ENCODE results near the gene BOLA3. TPM values are rescaled to one million over a fixed set of nuclear protein-coding genes. Genes with fewer than 3 reads are reported as not detected.
"Not testable (repeated sequence)": the region's sequence is repeated elsewhere in the genome, so short reads cannot be mapped to it uniquely, and the experiment has no call there.

Gene BOLA3
- total RNA-seq, 1 donor from 2014 or later = 18.8 TPM

DNA sequence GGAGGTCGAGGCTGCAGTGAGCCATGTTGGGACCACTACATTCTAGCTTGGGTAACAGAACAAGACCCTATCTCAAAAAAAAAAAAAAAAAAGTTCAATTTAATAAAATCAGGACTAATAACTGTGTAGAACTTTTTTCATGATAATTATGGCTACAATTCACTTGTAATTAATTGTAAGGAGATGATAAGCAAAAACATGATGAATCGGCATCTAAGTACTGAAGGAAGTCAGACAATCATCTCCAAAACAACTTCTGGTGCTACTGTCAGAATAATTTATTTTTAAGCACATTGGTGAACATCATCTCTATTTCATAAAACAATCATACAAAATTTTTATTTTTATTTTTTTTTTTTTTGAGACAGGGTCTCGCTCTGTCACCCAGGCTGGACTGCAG, 41.0 kb upstream of the BOLA3 start:
- ChIA-PET CTCF (no interaction called here), POLR2A (interaction anchor here (4.7 to 7.1 kb wide), 2 partner anchors 10 kb away, joined by 21 to 113 read pairs; partner anchors contain the start of genes MOB1A and MTHFD2)
- Mint-ChIP-seq H3K27me3 (no peaks in the 10 kb centered on the region), H3K27ac (no peak overlapping the region), H3K9me3 (no peaks in the 10 kb centered on the region), H3K4me1 (peaks cover 36% of the 10 kb centered on the region), H3K4me3 (no peak overlapping the region), H3K36me3 (ENCODE audit: low read depth) (no peaks in the 10 kb centered on the region)
- TF ChIP-seq, protein P1, sequence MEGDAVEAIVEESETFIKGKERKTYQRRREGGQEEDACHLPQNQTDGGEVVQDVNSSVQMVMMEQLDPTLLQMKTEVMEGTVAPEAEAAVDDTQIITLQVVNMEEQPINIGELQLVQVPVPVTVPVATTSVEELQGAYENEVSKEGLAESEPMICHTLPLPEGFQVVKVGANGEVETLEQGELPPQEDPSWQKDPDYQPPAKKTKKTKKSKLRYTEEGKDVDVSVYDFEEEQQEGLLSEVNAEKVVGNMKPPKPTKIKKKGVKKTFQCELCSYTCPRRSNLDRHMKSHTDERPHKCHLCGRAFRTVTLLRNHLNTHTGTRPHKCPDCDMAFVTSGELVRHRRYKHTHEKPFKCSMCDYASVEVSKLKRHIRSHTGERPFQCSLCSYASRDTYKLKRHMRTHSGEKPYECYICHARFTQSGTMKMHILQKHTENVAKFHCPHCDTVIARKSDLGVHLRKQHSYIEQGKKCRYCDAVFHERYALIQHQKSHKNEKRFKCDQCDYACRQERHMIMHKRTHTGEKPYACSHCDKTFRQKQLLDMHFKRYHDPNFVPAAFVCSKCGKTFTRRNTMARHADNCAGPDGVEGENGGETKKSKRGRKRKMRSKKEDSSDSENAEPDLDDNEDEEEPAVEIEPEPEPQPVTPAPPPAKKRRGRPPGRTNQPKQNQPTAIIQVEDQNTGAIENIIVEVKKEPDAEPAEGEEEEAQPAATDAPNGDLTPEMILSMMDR (IDR thresholded peaks at IDR 0.05) = no peak
- DNase-seq = no peak
- no peak for ATAC-seq (ENCODE audit: low read depth)
- intact Hi-C loops (cut with micrococcal nuclease) = no loop called here

DNA sequence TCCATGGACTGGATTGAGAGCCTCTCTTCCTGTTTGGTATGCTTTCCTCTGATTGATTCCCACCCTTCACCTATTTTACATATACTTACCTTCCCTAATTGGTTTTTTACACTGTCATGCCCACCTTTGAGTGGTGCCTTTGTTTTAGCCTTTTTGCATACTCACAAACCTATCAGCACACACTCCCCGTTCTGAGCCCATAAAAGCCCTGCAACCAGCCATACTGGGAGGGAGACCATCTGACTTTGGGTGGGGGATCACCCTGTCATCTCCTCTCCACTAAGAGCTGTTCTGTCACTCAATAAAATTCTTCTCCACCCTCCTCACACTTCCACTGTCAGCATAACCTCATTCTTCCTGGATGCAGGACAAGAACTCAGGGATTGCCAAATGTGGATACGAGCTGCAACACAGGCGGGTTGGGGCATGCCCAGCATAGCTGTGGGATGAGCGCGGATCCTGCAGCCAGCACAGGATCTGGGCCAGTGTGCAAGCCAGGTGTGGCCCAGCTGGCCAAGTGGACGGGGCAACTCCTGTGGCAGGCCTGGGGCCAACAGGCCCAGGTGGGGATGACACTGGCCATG, 40.4 kb upstream of the BOLA3 start:
- TF ChIP-seq, protein P1 (IDR thresholded peaks at IDR 0.05) = no peak
- Mint-ChIP-seq H3K27ac (peak overlapping the region; percentile 5), H3K4me3 (no peak overlapping the region), H3K27me3 (no peaks in the 10 kb centered on the region), H3K36me3 (ENCODE audit: low read depth) (no peaks in the 10 kb centered on the region), H3K9me3 (no peaks in the 10 kb centered on the region), H3K4me1 (peaks cover 39% of the 10 kb centered on the region)
- ATAC-seq (ENCODE audit: low read depth) (no peak), DNase-seq (no peak)
- ChIA-PET POLR2A (interaction anchor here (4.7 to 7.1 kb wide), 2 partner anchors 10 kb away, joined by 21 to 113 read pairs; partner anchors contain the start of genes MOB1A and MTHFD2), CTCF (no interaction called here)
- intact Hi-C loops (cut with micrococcal nuclease) = no loop called here

DNA sequence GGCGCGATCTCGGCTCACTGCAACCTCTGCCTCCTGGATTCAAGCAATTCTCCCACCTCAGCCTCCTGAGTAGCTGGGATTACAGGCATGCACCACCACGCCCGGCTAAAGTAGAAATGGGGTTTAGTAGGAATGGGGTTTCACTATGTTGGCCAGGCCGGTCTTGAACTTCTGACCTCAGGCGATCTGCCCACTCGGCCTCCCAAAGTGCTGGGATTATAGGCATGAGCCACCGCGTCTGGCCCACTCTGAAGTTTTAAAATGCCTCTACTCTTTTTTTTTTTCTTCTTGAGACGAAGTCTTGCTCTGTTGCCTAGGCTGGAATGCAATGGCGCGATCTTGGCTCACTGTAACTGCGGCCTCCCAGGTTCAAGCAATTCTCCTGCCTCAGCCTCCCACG, 39.0 kb upstream of the BOLA3 start:
- not testable (repeated sequence) for H3K9me3 Mint-ChIP-seq

DNA sequence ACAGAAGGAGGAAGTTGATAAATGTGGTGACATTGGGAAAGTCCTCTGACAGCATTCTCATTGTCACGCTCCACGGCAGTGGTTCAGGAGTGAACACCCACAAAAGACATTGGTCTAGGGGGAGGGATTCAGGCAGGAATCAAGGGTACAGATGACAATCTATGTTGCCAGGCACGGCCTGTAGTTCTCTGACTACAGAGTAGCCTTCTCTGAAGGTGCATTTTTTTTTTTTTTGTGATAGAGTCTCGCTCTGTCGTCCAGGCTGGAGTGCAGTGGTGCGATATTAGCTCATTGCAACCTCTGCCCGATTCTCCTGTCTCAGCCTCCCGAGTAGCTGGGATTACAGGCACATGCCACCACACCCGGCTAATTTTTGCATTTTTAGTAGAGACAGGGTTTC, 38.3 kb upstream of the BOLA3 start:
- DNase-seq = peak; percentile 48
- no peaks in the 10 kb centered on the region for H3K27me3 Mint-ChIP-seq
- peaks cover 52% of the 10 kb centered on the region for H3K4me1 Mint-ChIP-seq
- intact Hi-C loops (cut with micrococcal nuclease) = no loop called here
- CTCF ChIA-PET = interaction anchor here (1.2 kb wide), 1 partner anchor 12 kb away, joined by 5 read pairs; the partner anchor contains the start of gene MTHFD2
- peak overlapping the region; percentile 82 for H3K4me3 Mint-ChIP-seq
- no peaks in the 10 kb centered on the region for H3K36me3 Mint-ChIP-seq (ENCODE audit: low read depth)
- ATAC-seq (ENCODE audit: low read depth) = peak; percentile 80
- POLR2A ChIA-PET = interaction anchor here (0.6 to 7.1 kb wide), 13 partner anchors 8 to 358 kb away, joined by 3 to 113 read pairs (median 5); partner anchors contain the start of genes BOLA3, MOB1A, MTHFD2 and WBP1
- H3K27ac Mint-ChIP-seq = peak overlapping the region; percentile 99
- TF ChIP-seq, protein P1 (IDR thresholded peaks at IDR 0.05) = no peak
- H3K9me3 Mint-ChIP-seq = no peaks in the 10 kb centered on the region

More for the DNA sequence above, 39.0 kb upstream of the BOLA3 start:
- ATAC-seq (ENCODE audit: low read depth); H3K36me3 Mint-ChIP-seq (ENCODE audit: low read depth); DNase-seq; H3K4me3 Mint-ChIP-seq; intact Hi-C loops (cut with micrococcal nuclease); H3K27me3 Mint-ChIP-seq: not testable (repeated sequence)
- ChIA-PET CTCF (interaction anchor here (1.2 kb wide), 1 partner anchor 12 kb away, joined by 5 read pairs; the partner anchor contains the start of gene MTHFD2), POLR2A (interaction anchor here (0.6 to 7.1 kb wide), 5 partner anchors 8 to 23 kb away, joined by 3 to 113 read pairs (median 13); partner anchors contain the start of genes MOB1A and MTHFD2)
- H3K4me1 Mint-ChIP-seq = peaks cover 47% of the 10 kb centered on the region
- peak overlapping the region; percentile 99 for H3K27ac Mint-ChIP-seq

DNA sequence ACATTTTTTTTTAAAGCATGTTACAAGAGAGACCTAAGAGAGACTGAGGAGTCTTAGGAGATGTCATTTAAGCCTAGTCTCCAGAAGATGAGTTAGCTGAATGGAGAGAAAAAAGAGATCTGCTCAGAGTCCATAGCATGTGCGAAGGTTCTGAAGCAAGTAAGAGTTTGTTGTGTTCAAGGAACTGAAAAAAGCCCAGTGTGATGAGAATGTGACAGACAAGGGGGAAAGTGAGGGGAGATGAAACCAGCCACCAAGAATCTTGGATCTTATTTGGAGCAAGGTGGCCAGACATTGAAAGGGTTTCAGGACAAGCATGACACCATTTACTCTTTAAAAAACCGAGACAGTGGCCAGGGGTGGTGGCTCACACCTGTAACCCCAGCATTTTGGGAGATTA, 36.2 kb upstream of the BOLA3 start:
- Mint-ChIP-seq H3K27me3 (no peaks in the 10 kb centered on the region), H3K4me1 (peaks cover 67% of the 10 kb centered on the region), H3K36me3 (ENCODE audit: low read depth) (no peaks in the 10 kb centered on the region), H3K4me3 (peak overlapping the region; percentile 3), H3K27ac (peak overlapping the region; percentile 99), H3K9me3 (no peaks in the 10 kb centered on the region)
- TF ChIP-seq, protein P1 (IDR thresholded peaks at IDR 0.05) = no peak
- no peak for DNase-seq
- intact Hi-C loops (cut with micrococcal nuclease) = loop anchor here (5.0 kb wide), 1 partner anchor 273 kb away; the partner anchor contains the start of genes INO80B and WBP1
- ATAC-seq (ENCODE audit: low read depth) = no peak
- ChIA-PET POLR2A (interaction anchor here (0.6 to 7.1 kb wide), 3 partner anchors 14 to 355 kb away, joined by 3 to 113 read pairs (median 3); partner anchors contain the start of genes MTHFD2 and STAMBP), CTCF (interaction anchor here (0.9 kb wide), 1 partner anchor 13 kb away, joined by 3 read pairs; no protein-coding TSS in a partner anchor)

Data from activated B cell treated with CpG ODN at 0.5 μM for 24 hours (primary cell).